Tibial nerve (tissue), 3 donors: Measurements from ENCODE around the gene PRSS38.

ENCODE experiments used
- EP300 ChIP-seq, 2 donors: sonication (generic); formaldehyde crosslinking; IDR thresholded peaks; one replicate each; pipeline ENCODE4 v1.6.1; 2017; ENCODE audit warnings: antibody characterized with exemption in 2 of 2, mild to moderate bottlenecking in 1 of 2
- POLR2A ChIP-seq, 2 donors: fragments of 450-650 bp; IDR thresholded peaks; one replicate each; pipeline ENCODE4 v1.6.1; 2017; ENCODE audit warnings: antibody characterized with exemption in 2 of 2, mild to moderate bottlenecking in 2 of 2, moderate library complexity in 2 of 2

DNA sequence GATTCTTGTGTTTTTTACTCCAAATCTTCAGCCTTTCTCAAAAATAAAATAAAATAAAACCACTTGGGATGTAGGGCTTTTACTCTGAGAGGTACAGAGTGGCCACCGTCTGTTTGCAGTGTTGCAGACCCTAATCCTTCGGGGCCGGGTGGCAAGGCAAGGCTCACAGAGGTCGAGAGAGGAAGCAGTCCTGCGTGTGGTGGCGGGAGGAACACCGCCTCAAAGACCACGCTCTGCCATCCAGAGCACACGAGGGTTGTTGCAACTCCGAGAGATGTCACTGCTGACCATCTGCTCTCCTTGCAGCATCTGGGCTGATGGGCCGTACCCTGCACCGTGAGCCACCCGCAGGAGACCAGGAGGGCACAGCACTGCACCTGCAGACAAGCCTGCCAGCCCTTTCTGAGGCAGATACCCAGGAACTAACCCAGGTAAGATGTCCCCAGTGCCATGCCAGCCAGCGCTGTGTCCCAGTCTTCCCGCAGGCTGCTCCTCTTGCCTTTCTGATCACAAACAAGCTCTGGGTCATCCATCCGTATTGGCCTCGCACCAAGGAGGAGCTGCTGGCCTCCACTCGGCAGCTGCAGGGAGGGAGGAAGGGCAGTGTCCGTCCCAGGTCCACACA lies 48.7 kb upstream of the PRSS38 start:
- TF ChIP-seq EP300 (IDR thresholded peaks at IDR 0.05) (no peak), POLR2A (IDR thresholded peaks at IDR 0.05) (no peak)
